Panc1 (cell line): Measurements from ENCODE around the gene BTC. TPM values are rescaled to one million over a fixed set of nuclear protein-coding genes. Genes with fewer than 3 reads are reported as not detected.
A peak's percentile ranks its signal among the peaks of the same experiment; 100 is the strongest.

Source experiments
- ATAC-seq: fragments of 200-7000 bp; cut with Tn5 transposase; 2 replicates; pipeline ENCODE4 v1.9.1; 2020; ENCODE audit warnings: mild to moderate bottlenecking, moderate library complexity
- BruUV-seq: library from RNA; stranded (reverse); fragments of 400-500 nt; replicated peaks from 2 replicates; lab custom pipeline; 2021; lab: Mats Ljungman, UMichigan
- CTCF ChIA-PET: fragments of 300-600 bp; sonication (Branson Sonifier 250); formaldehyde crosslinking; loops from one replicate; lab custom pipeline; 2022; ENCODE audit warnings: antibody characterized with exemption; lab: Charles Lee
- POLR2A ChIA-PET: fragments of 300-600 bp; sonication (Branson Sonifier 250); formaldehyde crosslinking; loops from one replicate; lab custom pipeline; 2022; ENCODE audit warnings: antibody characterized with exemption; lab: Charles Lee
- DNase-seq: peaks from one replicate; pipeline ENCODE4 v3.0.0-alpha.2; 2010; ENCODE audit warnings: low read depth, low spot score
- H3K27ac ChIP-seq: 2 replicates; pipeline ENCODE4 v1.5.1; 2011; ENCODE audit warnings: mild to moderate bottlenecking, low read length, inconsistent platforms
- H3K27me3 ChIP-seq: fragments of 200-500 bp; sonication (Bioruptor generic); 2 replicates; pipeline ENCODE4 v1.6.0; 2014; ENCODE audit warnings: low read length, inconsistent platforms; ENCODE audit not compliant: control insufficient read depth, insufficient read depth
- H3K36me3 ChIP-seq: fragments of 200-500 bp; sonication (Bioruptor generic); 2 replicates; pipeline ENCODE4 v1.5.1; 2014; ENCODE audit warnings: inconsistent platforms, mild to moderate bottlenecking, low read length, moderate library complexity; ENCODE audit not compliant: control insufficient read depth, insufficient read depth
- H3K4me1 ChIP-seq: 2 replicates; pipeline ENCODE4 v1.5.1; 2011; ENCODE audit warnings: inconsistent platforms, mild to moderate bottlenecking, low read length, moderate library complexity; ENCODE audit not compliant: control insufficient read depth, insufficient read depth
- H3K4me3 ChIP-seq, 2 experiments: 2 replicates each; pipeline ENCODE4 v1.5.1; 2011 to 2012; ENCODE audit warnings: low read depth in 2 of 2, low read length in 2 of 2, mild to moderate bottlenecking in 2 of 2, inconsistent platforms in 1 of 2, moderate library complexity in 1 of 2
- H3K9me3 ChIP-seq: fragments of 200-500 bp; sonication (Bioruptor generic); 2 replicates; pipeline ENCODE4 v1.5.1; 2014; ENCODE audit warnings: low read depth, mild to moderate bottlenecking, inconsistent platforms, low read length, moderate library complexity; ENCODE audit not compliant: control insufficient read depth, insufficient read depth
- POLR2AphosphoS5 ChIP-seq: IDR thresholded peaks from 2 replicates; pipeline ENCODE4 v1.6.1; 2012; ENCODE audit warnings: mild to moderate bottlenecking, low read depth, low read length, moderate library complexity
- SIN3A ChIP-seq: IDR thresholded peaks from 2 replicates; pipeline ENCODE4 v1.6.1; 2012; ENCODE audit warnings: low read depth, mild to moderate bottlenecking, low read length, moderate library complexity, borderline replicate concordance; ENCODE audit not compliant: insufficient read depth
- TCF7L2 ChIP-seq: IDR thresholded peaks from 2 replicates; pipeline ENCODE4 v1.6.1; 2011; ENCODE audit warnings: mild to moderate bottlenecking, low read depth, low read length, inconsistent platforms
- in situ Hi-C: cut with HindIII; loops from 2 replicates; pipeline ENCODE4 v1.10.0; 2016; ENCODE audit warnings: low sequenced_read_pairs, low pct_unique_long_range_greater_than_20kb
- intact Hi-C: fragments of 100-400 bp; cut with micrococcal nuclease; formaldehyde crosslinking; loops from one replicate; pipeline ENCODE4 v1.10.0; 2022; ENCODE audit not compliant: unreplicated experiment
- total RNA-seq: library from RNA; stranded (reverse); gene quantifications from one replicate; pipeline ENCODE4 v1.2.1, GENCODE V29; 2021; ENCODE audit not compliant: unreplicated experiment
- TF ChIP-seq, protein P1 (sequence below), 2 experiments: IDR thresholded peaks; 2 replicates each; pipeline ENCODE4 v1.6.1; 2011 to 2012; ENCODE audit warnings: low read depth in 2 of 2, control low read depth in 1 of 2, low read length in 1 of 2, mild to moderate bottlenecking in 1 of 2, moderate library complexity in 1 of 2; ENCODE audit not compliant: insufficient read depth in 1 of 2
- TF ChIP-seq, protein P2 (sequence below): fragments of 450-650 bp; IDR thresholded peaks from 2 replicates; pipeline ENCODE4 v1.5.1; 2017; ENCODE audit warnings: mild to moderate bottlenecking

Gene BTC
- total RNA-seq, 1 experiment from 2014 or later: 0.08 TPM

DNA sequence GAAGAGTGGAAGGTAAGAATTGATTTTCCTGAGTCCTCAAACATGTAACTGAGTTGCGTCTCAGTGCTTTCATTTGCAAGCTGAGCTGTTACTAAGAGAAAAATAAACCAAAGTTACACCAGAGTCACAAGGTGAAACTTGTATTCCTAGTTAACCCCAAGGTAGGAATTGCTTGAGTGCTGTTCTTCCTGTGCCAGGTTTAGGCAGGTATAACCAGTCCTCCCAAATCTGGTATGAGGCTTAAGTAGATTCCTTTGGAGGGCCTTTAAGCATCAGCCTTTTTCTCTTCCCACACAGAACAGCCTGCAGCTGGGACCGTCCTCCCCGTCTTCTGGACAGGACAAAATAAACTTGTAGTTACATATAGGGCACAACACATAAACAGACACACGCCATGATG, 2.3 kb upstream of the BTC start:
- intact Hi-C loops: no loop called here
- H3K36me3 ChIP-seq: no peaks in the 10 kb centered on the region; the same call in 1 of the 2 replicates
- BruUV-seq: no TSS peak
- no peaks in the 10 kb centered on the region for H3K4me1 ChIP-seq
- no peak for DNase-seq
- POLR2A ChIA-PET: no interaction called here
- no peaks in the 10 kb centered on the region for H3K9me3 ChIP-seq
- no peak overlapping the region for H3K4me3 ChIP-seq
- CTCF ChIA-PET: no interaction called here
- in situ Hi-C loops: no loop called here
- no peak overlapping the region for H3K27ac ChIP-seq
- peaks cover 14% of the 10 kb centered on the region for H3K27me3 ChIP-seq
- TF ChIP-seq TCF7L2: no peak
- TF ChIP-seq, protein P1, sequence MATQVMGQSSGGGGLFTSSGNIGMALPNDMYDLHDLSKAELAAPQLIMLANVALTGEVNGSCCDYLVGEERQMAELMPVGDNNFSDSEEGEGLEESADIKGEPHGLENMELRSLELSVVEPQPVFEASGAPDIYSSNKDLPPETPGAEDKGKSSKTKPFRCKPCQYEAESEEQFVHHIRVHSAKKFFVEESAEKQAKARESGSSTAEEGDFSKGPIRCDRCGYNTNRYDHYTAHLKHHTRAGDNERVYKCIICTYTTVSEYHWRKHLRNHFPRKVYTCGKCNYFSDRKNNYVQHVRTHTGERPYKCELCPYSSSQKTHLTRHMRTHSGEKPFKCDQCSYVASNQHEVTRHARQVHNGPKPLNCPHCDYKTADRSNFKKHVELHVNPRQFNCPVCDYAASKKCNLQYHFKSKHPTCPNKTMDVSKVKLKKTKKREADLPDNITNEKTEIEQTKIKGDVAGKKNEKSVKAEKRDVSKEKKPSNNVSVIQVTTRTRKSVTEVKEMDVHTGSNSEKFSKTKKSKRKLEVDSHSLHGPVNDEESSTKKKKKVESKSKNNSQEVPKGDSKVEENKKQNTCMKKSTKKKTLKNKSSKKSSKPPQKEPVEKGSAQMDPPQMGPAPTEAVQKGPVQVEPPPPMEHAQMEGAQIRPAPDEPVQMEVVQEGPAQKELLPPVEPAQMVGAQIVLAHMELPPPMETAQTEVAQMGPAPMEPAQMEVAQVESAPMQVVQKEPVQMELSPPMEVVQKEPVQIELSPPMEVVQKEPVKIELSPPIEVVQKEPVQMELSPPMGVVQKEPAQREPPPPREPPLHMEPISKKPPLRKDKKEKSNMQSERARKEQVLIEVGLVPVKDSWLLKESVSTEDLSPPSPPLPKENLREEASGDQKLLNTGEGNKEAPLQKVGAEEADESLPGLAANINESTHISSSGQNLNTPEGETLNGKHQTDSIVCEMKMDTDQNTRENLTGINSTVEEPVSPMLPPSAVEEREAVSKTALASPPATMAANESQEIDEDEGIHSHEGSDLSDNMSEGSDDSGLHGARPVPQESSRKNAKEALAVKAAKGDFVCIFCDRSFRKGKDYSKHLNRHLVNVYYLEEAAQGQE (IDR thresholded peaks at IDR 0.05; ENCODE audit: insufficient read depth in 1 of 2, low read depth in 2 of 2, low read length in 1 of 2): no peak
- TF ChIP-seq, protein P2, sequence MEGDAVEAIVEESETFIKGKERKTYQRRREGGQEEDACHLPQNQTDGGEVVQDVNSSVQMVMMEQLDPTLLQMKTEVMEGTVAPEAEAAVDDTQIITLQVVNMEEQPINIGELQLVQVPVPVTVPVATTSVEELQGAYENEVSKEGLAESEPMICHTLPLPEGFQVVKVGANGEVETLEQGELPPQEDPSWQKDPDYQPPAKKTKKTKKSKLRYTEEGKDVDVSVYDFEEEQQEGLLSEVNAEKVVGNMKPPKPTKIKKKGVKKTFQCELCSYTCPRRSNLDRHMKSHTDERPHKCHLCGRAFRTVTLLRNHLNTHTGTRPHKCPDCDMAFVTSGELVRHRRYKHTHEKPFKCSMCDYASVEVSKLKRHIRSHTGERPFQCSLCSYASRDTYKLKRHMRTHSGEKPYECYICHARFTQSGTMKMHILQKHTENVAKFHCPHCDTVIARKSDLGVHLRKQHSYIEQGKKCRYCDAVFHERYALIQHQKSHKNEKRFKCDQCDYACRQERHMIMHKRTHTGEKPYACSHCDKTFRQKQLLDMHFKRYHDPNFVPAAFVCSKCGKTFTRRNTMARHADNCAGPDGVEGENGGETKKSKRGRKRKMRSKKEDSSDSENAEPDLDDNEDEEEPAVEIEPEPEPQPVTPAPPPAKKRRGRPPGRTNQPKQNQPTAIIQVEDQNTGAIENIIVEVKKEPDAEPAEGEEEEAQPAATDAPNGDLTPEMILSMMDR: no peak
- no peak for TF ChIP-seq SIN3A
- no peak for TF ChIP-seq POLR2AphosphoS5
- no peak for ATAC-seq

DNA sequence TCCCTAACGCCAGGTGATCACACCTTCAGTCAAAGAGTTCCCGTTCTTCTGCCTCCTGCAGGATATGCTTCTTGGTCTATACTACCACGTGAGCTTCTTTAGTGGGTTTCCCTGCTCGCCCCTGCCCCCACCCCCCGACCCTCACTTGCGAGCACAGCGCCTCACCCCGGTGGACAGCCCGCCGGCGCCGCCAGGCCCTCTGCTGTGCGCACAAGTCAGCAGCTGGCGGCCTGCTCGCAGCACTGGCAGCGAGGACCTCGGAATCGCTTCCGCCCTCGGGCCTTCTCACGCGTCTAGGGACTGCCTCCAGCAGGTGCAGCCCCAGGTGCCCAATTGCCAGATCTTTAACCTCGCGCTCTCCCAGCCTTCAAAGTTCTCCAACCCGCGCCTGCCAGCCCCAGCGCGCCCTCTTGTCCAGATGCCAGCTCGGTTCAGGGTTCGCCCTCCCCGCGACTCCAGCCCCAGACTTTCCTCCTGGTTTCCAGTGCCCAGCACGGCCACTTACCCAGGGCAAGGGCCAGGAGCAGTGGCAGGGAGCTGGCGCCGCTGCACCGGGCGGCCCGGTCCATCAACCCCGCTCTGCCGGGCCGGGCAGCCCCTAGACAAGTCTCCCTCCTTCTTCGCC, 454 bp downstream of the BTC start:
- CTCF ChIA-PET: no interaction called here
- POLR2A ChIA-PET: no interaction called here

More for the DNA sequence above, 454 bp downstream of the BTC start:
- Histone ChIP-seq H3K27ac (no peak overlapping the region), H3K27me3 (peaks cover 14% of the 10 kb centered on the region), H3K4me3 (peak overlapping the region; percentile 37 to 63), H3K4me1 (no peaks in the 10 kb centered on the region), H3K9me3 (no peaks in the 10 kb centered on the region), H3K36me3 (no peaks in the 10 kb centered on the region; the same call in 1 of the 2 replicates)
- intact Hi-C loops: no loop called here
- ATAC-seq: peak; percentile 78
- TF ChIP-seq, protein P2: peak; percentile 30
- TF ChIP-seq TCF7L2: no peak
- in situ Hi-C loops: no loop called here
- no TSS peak for BruUV-seq
- no peak for DNase-seq
